ENCODE data around the gene PLEKHG5.

The PLEKHG5 gene

DNA sequence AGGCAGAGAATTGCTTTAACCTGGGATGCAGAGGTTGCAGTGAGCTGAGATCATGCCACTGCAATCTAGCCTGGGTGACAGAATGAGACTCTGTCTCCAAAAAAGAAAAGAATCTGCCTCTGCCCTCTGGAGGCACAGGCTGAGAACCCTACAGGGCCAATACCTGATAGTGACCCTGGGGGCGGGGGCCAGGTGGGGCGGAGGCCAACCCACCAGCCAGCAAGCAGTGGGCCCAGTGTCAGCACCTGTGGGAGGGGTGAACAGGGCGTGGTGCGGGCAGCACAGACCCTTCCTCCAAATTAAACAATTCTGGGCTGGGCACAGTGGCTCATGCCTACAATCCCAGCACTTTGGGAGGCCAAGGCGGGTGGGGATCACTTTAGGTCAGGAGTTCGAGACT is 19.0 kb upstream of the PLEKHG5 start:
- no peak for DNase-seq (ENCODE audit: low read depth)

DNA sequence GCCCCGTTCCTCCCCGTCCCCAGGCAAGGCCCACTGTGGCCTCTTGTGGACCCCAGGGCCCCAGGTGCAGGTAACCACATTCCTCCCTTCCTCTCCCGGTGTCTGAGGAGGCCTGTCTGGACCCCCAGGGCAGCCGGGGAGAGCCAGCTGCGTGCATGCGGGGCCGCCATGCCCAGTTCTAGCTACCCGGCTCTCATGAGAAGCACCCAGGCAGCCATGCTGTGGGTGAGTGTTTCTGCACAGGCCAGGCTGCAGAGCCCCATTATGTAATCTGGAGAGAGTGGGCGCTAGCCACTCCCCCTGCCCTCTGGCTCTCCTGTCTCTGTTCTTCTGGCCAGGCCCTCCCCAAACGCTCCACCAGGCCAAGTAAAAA is 18.4 kb upstream of the PLEKHG5 start:
- no peak for DNase-seq (ENCODE audit: low read depth)

DNA sequence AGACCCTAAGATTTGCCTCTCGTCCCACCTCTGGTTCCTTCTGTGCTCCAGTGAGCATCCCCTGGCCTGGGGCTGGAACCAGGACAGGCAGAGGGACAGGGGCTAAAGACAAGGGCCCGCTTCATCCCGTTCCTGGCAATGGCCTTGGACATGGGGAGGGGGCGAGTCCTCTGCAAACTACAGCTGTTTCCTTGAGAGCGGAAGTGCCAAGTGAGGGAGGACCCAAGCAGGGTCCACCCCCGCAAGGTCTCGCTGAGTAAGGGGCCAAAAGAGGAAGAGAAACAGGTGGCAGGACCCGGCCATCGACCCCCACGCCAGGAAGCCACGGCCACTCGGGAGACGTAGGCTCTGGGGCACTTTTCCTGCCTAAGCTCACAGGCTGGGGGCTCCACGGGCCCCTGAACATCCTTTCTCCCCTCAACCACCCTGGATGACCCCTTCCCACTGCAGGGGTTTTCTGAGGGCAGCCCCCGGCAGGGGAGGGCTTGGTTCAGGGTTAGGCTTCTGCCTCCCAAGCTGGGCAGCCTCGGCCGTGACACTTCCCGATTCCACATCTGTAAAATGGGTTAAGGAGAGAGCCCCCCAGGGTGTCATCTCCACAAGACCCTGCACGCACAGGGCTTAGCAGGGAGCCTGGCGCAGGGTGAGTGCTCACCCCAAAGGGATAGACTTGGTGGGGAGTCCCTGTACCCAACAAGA is 17.9 kb upstream of the PLEKHG5 start:
- DNase-seq (ENCODE audit: low read depth) = no peak

DNA sequence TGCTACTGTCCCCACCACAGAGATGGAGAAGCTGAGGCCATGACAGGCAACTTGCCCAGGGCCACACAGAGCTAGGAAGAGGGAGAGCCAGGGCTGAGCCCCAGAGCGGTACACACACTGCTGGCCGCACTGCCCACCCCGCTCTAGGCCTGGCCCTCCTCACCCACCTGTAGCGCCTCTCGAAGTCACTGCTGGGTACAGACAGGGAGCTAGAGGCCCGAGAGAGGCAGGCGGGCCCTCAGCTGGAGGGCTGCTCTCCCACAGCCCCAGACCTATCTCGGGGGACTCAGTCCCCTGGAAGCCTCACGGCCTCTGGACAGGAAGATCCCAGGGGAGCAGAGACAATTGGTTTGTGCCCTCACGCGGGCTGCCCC is 17.3 kb upstream of the PLEKHG5 start:
- DNase-seq (ENCODE audit: low read depth) = no peak

DNA sequence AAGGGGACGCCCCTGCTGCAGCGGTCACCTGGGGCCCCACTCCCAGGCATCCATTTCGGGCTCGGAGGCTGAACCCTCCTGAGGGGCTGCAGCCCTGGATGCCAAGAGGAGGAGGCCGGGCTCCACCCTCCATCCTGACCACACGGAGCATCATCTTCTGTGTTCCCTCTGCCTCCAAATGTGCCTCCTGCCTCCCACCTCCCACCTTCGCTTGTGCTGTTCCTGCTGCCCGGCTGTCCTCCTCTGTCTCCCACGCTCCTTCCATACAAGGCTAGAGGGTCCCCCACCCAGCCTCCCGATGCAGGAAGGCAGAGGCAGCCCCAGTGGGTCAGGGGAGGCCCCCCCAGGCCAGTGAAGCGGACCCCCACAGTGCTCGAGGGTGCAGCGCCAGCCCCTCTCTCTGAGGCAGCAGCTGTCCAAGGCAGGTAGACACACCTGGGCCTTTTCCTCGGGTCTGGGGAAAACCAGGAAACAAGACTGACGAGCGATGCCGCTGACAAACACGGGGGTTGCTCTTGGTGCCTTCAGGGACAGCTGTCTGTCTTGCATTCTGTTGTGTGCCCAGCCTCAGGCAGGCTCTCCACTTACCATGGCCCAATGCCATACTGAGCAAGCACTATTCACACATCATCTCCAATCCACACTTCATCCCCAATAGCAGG is 16.8 kb upstream of the PLEKHG5 start:
- DNase-seq (ENCODE audit: low read depth) = no peak

DNA sequence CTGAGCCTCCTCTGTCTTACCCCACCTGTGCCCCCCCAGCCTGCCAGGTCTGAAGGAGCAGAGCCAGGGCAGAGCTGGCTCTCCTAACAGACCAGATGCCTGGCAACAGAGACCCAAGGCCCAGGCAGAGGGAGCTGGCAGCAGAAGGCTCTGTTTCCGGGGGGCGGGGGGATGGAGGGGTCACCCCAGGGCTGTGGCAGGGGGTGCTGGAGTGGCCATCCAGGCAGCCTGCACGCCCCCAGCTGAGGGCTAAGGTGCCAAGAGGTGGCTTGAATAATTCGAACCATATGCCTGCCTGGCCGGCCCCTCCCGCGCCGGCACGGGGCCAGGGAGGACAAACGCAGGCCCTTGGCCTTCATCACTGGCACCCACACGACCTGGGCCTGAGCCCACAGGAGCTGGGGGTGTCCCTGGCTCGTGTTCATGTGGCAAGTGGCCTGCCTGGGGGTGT is 16.0 kb upstream of the PLEKHG5 start:
- DNase-seq (ENCODE audit: low read depth) = no peak

DNA sequence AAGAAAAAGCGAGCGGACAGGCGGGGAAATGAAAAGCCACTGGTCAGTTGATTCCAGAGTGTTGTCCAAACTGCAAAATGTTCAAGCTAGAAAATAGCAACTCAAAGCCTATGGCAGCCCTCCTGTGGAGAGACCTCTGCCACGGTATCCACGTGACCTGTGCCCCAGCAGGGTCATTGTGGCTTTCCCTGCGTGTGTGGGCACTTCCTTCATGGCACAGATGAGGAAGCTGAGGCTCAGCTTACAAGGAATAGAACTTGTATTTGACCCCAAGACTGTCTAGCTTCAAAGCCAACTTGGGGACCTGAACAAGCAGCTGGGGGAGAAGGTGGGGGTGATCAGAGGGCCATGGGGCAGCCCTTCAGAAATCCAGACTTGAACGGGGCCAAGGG is 15.6 kb upstream of the PLEKHG5 start:
- DNase-seq (ENCODE audit: low read depth) = no peak

DNA sequence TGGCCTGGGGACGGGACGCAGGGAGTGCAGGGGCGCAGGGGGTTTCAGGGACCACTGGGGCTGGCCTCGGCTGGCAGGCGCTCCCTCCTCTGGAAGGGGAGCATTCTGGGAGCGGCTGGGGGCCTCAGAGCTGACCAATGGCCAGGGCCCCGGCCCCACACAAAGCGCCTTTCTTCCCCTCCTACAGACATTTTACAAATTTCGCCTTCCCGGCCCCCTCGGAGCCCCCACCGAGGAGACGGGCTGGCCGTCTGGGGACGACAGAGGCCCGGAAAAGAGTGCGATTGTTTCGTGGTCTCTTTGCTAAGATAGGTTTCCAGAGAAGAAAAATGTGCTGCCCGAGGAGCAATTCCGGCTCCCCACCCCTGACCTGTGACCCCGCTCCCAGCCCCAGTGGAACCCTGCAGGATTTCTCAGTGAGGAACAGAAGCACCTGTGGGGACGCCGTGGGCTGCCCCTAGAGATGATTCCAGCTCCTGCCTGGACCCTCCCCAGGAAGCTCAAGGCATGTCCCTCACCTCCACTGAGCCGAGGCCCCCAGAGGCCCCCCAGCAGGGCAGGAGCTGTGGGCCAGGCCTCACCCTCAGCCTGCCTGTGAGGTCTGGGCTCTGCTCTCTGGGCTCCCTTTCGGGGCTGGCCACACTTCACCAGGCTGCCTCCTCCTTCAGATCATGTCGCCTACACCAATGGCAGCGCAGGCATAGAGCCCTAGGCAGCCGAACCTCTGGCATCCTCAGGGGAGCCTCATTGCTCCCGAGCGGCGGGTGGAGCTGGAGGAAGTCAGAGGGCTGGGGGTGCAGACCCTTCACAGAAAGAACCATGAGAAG is 15.0 kb upstream of the PLEKHG5 start:
- no peak for DNase-seq (ENCODE audit: low read depth)

DNA sequence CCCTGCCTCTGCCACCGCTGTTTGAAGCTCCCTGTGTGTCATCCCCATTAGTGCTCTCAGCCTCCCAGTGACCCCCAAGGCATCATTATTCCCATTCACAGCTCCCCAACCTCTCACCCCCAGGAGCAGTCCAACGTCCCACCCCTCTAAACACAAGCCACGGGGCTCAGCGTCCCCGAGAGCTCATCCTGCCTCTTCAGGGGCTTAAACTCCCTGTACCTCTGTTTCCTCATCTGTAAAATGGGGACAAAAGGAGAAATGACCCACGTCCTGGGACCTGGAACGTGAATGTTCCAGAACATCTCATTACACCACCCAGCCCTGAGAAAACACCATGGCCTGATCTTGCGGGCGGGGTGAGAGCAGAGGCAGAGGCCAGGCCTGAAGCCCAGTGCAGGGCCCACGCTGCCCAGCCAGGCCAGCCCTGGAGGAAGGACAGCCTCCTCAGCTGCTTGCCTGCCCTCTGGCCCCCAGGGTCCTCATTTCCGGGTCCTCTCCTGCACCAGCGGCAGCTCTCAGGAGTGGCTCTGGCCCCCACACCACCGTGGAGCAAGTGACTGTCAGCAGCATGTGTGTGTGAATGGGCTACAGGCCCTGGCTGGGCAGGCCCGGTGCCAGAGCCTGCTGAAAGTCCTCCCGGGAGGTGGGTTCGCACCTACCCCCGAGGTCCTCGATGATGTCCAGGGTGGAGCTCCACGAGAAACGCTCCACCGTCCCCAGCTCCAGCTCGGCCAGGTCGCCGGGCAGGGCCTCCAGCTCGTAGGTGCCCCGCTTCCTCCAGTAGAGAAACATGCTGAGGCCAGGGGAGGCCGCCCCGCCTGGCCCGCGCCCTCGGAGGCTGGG is 14.1 kb upstream of the PLEKHG5 start:
- no peak for DNase-seq (ENCODE audit: low read depth)

DNA sequence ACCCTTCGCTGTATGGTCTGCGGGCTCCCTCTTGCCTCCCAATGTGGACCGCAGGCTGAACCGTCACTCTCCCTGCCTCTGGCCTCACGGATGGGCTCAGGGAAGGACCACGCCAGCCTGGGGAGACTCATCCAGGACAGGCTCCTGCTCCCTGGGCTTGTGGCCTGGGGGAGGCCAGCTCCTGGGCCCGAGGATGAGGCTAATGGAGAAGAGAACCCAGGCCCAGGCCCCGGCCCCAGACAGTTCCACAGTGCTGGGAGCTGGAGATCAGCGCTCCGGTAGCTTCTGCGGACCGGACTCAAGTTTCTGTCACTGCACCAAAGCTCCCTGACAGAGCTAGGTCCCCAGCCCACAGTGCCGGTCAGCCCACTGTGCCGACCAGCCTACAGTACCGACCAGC is 13.4 kb upstream of the PLEKHG5 start:
- no peak for DNase-seq (ENCODE audit: low read depth)

DNA sequence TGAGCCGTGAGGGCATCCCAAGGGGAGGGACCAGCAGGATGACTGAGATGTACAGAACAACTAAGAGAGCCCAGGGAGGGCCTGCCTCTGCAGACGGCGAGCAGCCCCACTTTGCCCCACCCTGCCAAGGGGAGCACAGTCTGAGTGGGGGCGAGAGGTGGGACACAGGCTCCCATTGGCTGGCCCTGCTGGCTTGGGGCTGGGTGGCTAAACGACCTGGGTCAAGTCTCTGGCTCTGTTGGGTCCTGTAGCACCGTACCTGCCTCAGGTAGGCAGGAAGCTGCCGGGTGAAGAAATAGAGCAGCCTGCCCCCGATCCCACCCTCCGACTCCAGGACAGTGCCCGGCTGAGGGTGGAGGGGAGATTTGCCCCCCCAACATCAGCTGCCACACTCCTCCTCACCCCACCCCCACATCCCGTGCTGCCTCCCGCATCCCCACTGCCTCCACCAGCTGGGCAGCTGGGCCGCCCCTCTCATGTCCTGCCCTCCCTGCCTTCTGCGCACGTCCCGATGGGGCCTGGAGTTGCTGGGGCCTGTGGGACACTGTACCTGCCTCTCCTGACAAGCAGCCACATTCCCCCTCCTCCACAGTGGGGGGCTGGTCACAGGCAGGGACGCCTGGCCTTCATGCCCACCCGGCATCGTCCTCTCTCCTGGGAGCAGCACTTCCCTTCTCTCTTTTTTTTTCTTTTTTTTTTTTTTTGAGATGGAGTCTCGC is 12.6 kb upstream of the PLEKHG5 start:
- DNase-seq (ENCODE audit: low read depth) = no peak

DNA sequence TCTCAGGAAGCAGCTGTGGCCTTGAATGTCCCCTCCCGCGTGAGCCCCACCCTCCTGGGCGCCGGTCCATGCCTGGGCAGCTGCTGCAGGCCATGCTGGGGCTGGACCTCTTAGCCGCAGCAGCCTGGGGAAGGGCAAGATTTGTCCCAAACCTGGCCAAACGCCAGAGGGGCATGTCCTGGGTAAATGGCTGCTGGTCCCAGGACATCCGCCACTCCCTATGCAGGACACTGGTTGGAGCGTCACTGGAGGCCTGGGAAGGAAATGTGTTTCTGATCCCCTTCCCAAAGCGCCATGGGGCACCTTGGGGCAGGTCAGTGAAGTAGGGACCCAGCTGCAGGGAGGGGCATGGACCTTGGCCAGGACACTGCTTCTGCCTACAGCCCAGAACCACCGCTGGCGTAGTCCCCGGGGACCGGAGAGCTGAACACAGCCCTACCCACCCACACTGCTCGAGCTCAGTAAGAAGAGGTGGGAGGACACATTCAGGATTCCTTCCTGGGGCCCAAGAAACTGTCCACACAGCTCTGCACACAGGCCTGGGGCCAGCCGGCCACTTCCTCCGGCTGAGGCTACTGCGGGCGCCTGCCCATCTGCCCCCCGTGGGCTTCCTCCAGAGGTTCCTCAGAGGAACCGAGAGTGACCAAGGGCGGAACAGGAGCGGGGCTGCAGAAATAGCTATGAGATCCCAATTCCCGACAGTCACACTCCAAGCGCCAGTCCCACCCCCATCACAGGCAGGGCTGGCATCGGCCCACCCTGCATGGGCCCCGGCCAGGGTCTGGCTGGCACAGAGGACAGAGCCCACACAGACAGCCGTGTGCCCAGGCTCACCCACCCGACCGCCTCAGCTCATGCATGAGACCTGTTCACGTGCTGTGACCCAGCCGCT is 10.8 kb upstream of the PLEKHG5 start:
- DNase-seq (ENCODE audit: low read depth) = no peak

DNA sequence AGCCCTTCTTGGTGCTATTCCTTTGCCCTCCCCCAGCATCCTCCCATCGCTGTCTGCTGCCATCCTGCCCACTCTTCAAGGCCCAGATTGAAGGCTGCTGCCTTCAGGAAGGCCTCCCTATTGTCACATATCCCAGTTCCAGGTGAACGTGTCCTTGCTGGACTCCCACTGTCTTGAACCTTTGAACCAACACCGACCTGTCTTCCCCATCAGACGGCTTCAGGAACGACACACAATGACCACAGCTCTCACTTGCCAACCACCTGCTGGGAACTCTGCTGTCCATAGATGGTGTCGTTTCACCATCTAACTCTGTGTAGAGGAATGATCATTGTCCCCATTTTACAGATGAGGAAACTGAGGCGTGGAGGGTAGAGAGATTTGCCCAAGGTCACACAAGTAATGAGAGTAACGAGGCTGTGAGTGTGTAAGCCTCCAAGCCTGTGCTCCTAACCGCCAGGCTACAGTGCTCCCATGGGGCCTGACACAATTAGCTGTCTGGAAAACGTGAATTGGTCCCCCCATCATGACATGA is 9.9 kb upstream of the PLEKHG5 start:
- no peak for DNase-seq (ENCODE audit: low read depth)

DNA sequence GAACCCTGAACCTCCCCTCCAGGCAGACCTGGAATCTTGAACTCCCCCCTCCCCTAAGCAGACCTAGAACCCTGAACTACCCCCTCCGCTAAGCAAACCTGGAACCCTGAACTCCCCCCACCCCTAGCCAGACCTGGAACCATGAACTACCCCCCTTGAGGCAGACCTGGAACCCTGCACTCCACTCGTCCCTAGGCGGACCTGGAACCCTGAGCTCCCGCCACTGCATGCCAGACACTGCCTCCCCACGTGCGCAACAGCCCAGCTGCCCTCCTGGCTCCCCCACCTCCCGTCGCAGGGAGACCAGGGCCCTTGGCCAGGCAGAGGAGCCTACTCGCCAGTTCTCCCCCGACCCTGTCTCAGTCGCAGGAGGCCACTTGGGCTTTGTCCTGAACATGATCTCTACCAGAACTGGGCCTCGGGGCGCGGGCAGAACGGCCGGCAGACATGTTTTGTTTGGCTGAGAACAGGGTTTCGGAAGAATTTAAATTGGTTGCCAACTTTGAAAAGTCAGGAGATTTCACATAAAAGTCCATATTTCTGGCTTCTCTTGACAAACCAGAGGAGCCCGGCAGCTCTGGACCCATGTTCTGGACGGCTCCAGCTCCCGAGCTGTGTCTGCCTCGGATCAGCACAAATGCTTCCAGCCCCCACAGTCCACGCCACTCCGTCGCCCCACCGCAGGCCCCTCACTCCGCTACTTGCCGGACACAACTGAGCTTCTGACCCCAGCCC is 9.2 kb upstream of the PLEKHG5 start:
- no peak for DNase-seq (ENCODE audit: low read depth)

DNA sequence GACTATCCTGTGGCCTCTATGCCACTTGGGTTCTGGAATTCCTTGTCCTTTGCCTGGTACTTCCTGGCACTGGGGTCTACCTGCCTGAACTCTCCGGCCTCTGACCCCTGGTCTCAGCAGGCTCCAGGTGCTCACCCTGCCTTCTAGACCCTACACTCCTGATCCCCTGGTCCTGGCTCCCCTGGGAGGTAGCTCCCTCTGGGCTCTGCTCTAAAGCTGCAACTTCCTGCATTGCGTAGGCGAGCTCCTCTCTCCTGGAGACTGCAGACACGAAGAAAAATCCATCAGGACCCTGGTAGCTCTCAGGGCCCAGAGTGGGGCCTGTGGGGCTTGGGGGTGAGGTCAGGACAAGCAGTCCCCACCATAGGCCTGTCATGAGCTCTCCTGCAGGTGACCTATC is 7.8 kb upstream of the PLEKHG5 start:
- no peak for DNase-seq (ENCODE audit: low read depth)

DNA sequence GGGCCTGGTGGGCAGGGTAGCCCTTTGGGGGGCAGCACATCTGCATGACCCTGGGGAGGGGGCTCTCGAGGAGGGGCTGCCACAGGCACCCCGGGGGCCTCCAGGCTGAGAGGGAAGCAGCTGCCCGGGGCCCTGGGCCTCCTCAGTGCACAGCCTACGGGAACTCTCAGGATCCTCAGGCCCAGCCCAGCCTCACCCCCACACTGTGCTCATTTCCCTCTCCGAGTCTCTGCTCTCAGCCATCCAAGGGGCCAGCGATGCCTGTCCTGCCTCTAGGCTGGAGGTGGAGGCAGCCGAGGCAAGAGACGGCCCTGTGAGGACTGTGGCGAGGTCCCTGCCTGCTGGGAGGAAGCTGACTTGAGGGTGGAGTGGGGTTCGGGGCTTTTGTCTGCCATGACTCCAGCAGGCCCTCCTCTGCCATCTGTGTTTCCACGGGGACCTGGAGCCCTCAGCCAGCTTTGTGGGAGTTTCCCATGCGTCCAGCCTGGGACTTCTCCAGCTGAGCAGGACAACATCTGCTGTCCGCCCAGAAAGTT is 7.2 kb upstream of the PLEKHG5 start:
- no peak for DNase-seq (ENCODE audit: low read depth)

DNA sequence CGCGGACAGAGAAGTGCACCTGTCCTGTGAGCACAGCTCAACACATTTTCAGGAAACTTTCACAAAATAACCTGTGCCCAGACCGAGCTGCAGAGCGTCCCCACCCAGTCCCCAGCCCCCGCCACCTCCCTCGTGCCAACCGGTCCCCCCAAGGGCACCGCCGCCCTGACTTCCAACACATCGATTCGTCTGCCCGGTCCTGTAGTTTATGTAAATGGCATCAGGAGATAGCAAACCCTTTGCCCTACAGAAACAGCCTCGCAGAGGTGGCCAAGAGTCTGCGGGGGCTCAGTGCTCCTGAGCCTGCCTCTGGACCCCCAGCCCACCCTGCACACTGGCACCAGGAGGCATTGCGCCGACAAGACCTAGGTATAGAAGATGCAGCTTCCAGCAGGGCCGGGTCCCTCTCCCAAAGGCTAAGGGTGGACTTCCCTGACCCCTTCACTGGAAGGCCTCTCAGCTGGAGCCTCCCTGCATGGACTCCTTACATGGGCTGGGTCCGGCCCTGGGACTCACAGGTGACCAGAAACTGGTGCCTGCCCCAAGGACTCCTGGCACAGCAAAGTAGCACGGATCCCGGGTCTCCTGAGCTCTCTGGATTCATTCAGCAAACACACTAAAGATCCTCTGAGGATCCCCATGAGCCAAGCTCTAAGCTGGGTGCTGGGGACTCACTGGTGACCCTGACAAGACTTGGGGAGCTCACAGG is 6.6 kb upstream of the PLEKHG5 start:
- no peak for DNase-seq (ENCODE audit: low read depth)

DNA sequence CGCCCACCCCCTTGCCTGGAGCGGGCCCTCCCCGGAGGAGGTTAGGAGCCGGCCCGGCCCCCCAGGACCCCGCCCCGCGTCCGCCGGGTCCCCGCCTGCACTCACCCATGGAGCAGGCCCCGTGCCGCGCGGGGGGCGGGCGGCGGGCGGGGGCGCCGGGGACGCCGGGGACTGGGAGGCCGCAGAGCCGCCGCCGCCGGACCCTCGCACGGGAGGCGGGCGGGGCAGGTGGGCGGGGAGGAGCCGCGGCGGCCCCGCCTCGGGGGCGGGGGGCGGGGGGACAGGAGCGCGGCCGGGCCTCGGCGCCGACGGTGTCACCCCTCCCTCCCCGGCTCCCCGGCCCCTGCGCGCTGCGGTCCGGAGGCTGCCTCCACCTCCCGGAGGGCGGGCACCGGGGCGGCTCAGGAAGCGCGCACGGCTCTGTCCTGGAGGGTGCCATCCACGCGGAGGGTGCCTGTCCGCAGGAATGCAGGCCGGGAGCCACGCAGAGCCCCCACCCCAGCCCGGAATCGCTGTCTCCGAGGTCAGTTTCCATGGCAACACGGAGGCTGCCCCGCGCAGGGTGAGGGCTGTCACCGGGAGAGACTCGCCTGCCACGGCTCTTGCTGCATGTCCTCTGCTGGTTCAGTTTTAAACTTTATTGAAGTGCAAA is 5.9 kb upstream of the PLEKHG5 start:
- DNase-seq (ENCODE audit: low read depth) = peak; percentile 15
